Embryonic facial prominence (tissue), 1 donor: Measurements from ENCODE around the gene COL6A2.

ENCODE experiments used
- DNase-seq: peaks from one replicate; pipeline ENCODE4 v3.0.0-alpha.2; 2016; ENCODE audit errors: extremely low spot score

The COL6A2 gene

GRCh38 chr21:46114963-46115362 lies 17.1 kb downstream of the COL6A2 start:
- no peak for DNase-seq

- no peak for DNase-seq
These were observed 17.7 kb downstream of the COL6A2 start for GRCh38 chr21:46115441-46116188.

- no peak for DNase-seq
These were observed 18.4 kb downstream of the COL6A2 start for GRCh38 chr21:46116189-46116775.

GRCh38 chr21:46116776-46117585 lies 19.1 kb downstream of the COL6A2 start:
- no peak for DNase-seq

- DNase-seq = no peak
These were observed 19.8 kb downstream of the COL6A2 start for GRCh38 chr21:46117586-46118315.

- DNase-seq = no peak
These were observed 20.6 kb downstream of the COL6A2 start for GRCh38 chr21:46118316-46119143.

GRCh38 chr21:46119144-46119636 lies 21.3 kb downstream of the COL6A2 start:
- DNase-seq = no peak

GRCh38 chr21:46119637-46120271 lies 21.8 kb downstream of the COL6A2 start:
- no peak for DNase-seq

GRCh38 chr21:46120301-46121285 lies 22.7 kb downstream of the COL6A2 start:
- DNase-seq = no peak

- DNase-seq = no peak
These were observed 23.6 kb downstream of the COL6A2 start for GRCh38 chr21:46121286-46122221.

- DNase-seq = no peak
These were observed 24.3 kb downstream of the COL6A2 start for GRCh38 chr21:46122237-46122671.

GRCh38 chr21:46122758-46123683 lies 25.1 kb downstream of the COL6A2 start:
- no peak for DNase-seq

- no peak for DNase-seq
These were observed 26.4 kb downstream of the COL6A2 start for GRCh38 chr21:46124083-46124925.

GRCh38 chr21:46124926-46125845 lies 27.3 kb downstream of the COL6A2 start:
- no peak for DNase-seq

- no peak for DNase-seq
These were observed 28.0 kb downstream of the COL6A2 start for GRCh38 chr21:46125846-46126301.
